ENCODE data around the gene IL17RD. TPM values are rescaled to one million over a fixed set of nuclear protein-coding genes. Genes with fewer than 3 reads are reported as not detected.

The IL17RD gene
- total and polyA plus RNA-seq, 2 of the 4 experiments (the other 2 are of a cell fraction): 0.72 to 0.92 TPM

DNA sequence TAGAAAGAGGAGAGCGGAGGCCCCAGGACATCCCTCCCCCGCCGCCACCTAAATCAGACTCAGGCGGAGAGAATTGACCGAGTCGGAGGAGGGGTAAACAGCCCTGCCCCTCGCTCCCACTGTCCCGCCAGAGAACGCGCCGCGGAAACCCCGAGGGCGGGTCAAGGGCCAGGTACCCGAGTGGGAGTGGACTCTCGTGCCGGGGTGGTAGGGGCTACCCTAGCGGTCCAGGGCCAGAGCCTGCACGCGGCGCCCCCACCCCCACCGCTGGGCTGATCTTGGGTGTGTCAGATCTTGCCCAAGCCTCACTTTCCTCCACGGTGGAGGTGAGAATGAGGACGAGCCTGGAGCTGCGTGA is 85.7 kb downstream of the IL17RD start:
- Histone ChIP-seq H3K14ac (replicated peaks; ENCODE audit: low read depth, low read length) (peak overlapping the region; percentile 38; the same call in 1 of the 2 replicates), H3K27me3 (ENCODE audit: control insufficient read depth, insufficient read depth, low read length) (peaks cover 27% of the 10 kb centered on the region), H3K9me3 (ENCODE audit: control insufficient read depth, insufficient read depth, low read length) (no peaks in the 10 kb centered on the region), H2AK9ac (replicated peaks; ENCODE audit: low read depth, low read length, poor library complexity) (peak overlapping the region; percentile 73), H4K20me1 (ENCODE audit: insufficient read depth, low read length) (no peaks in the 10 kb centered on the region), H3K4me3 (ENCODE audit: insufficient read depth, low read depth, low read length) (peak overlapping the region; percentile 72), H2BK15ac (ENCODE audit: low read depth, low read length) (no peak overlapping the region), H2BK5ac (ENCODE audit: low read depth, low read length, poor library complexity, severe bottlenecking) (no peak overlapping the region), H3K4me1 (ENCODE audit: control insufficient read depth, insufficient read depth, low read length) (no peaks in the 10 kb centered on the region; the same call in 1 of the 2 replicates), H2BK20ac (ENCODE audit: low read depth, low read length) (no peak overlapping the region), H2BK120ac (ENCODE audit: low read depth, low read length) (peak overlapping the region; percentile 35; the same call in 1 of the 2 replicates), H3K56ac (ENCODE audit: extremely low read depth, insufficient read depth, low read length) (0 out of 2 replicates have a peak overlapping the region, but pooled peaks have one; percentile 0), H3K9me1 (ENCODE audit: insufficient read depth, low read length) (0 out of 2 replicates have a peak, but pooled peaks cover 4% of the 10 kb centered on the region), H3K27ac (ENCODE audit: insufficient read depth, low read length) (no peak overlapping the region), H4K5ac (ENCODE audit: low read depth, low read length) (no peak overlapping the region), H2AK5ac (ENCODE audit: low read depth, low read length) (no peak overlapping the region), H3K4ac (ENCODE audit: low read depth, low read length) (no peak overlapping the region), H3K4me2 (ENCODE audit: low read depth, low read length) (peak overlapping the region; percentile 43; the same call in 1 of the 2 replicates), H3K18ac (ENCODE audit: low read depth, low read length) (no peak overlapping the region), H4K91ac (ENCODE audit: insufficient read depth, low read depth, low read length) (no peak overlapping the region; the same call in 1 of the 2 replicates), H3K9ac (ENCODE audit: low read depth, low read length) (peak overlapping the region; percentile 17; the same call in 1 of the 2 replicates), H3K79me1 (ENCODE audit: low read depth in 1 of 2, low read length in 2 of 2) (no peaks in the 10 kb centered on the region), H2AFZ (replicated peaks; ENCODE audit: low read length, poor library complexity) (peak overlapping the region; percentile 92), H3K36me3 (ENCODE audit: control insufficient read depth, insufficient read depth, low read length) (0 out of 2 replicates have a peak, but pooled peaks cover 1% of the 10 kb centered on the region), H4K8ac (ENCODE audit: low read depth in 2 of 2, low read length in 2 of 2) (no peak overlapping the region; a peak in 1 of 4 replicates), H3K23ac (ENCODE audit: low read depth, low read length) (no peak overlapping the region)
- ChIA-PET POLR2A (ENCODE audit: unreplicated experiment) (no interaction called here), CTCF (no interaction called here)
- 40% methylated on average over 1 of the region's 25 CpGs; no CpG with 5 or more reads in 1 of the 2 experiments for WGBS, 2 experiments (ENCODE audit: extremely low coverage in 2 of 2, insufficient read length in 1 of 2)
- no peak for DNase-seq
- in situ Hi-C loops (cut with MboI; ENCODE audit: low sequenced_read_pairs): no loop called here
- BruUV-seq (replicated peaks): no TSS peak
- ATAC-seq (ENCODE audit: low read depth): peak; percentile 9; the same call in 1 of the 2 replicates
- TF ChIP-seq CHD1 (IDR thresholded peaks at IDR 0.05; ENCODE audit: low read depth, low read length): no peak
- no peak for TF ChIP-seq BHLHE40 (IDR thresholded peaks at IDR 0.05; ENCODE audit: low read depth, low read length)
- no peak for TF ChIP-seq POLR2A (IDR thresholded peaks at IDR 0.05; ENCODE audit: low read depth, low read length)
- TF ChIP-seq RAD21 (IDR thresholded peaks at IDR 0.05; ENCODE audit: low read length): no peak
- no peak for TF ChIP-seq MAZ (IDR thresholded peaks at IDR 0.05; ENCODE audit: borderline replicate concordance, low read depth, low read length)
- TF ChIP-seq USF2 (IDR thresholded peaks at IDR 0.05; ENCODE audit: low read depth, low read length): no peak
- TF ChIP-seq CEBPB (IDR thresholded peaks at IDR 0.05; ENCODE audit: low read depth, low read length): no peak
- no peak for TF ChIP-seq MXI1 (IDR thresholded peaks at IDR 0.05; ENCODE audit: borderline replicate concordance, low read depth, low read length)
- no peak for TF ChIP-seq FOS (IDR thresholded peaks at IDR 0.05; ENCODE audit: low read depth, low read length)
- TF ChIP-seq SMC3 (IDR thresholded peaks at IDR 0.05; ENCODE audit: low read depth, low read length): no peak
- no peak for TF ChIP-seq NFE2L2 (IDR thresholded peaks at IDR 0.05; ENCODE audit: low read depth, low read length)
- no peak for TF ChIP-seq RFX5 (IDR thresholded peaks at IDR 0.05; ENCODE audit: low read depth, low read length)
- no peak for TF ChIP-seq MAFK (IDR thresholded peaks at IDR 0.05; ENCODE audit: low read depth, low read length)
- no peak for TF ChIP-seq ELK1 (IDR thresholded peaks at IDR 0.05; ENCODE audit: borderline replicate concordance, low read depth, low read length)
- TF ChIP-seq, protein P1, sequence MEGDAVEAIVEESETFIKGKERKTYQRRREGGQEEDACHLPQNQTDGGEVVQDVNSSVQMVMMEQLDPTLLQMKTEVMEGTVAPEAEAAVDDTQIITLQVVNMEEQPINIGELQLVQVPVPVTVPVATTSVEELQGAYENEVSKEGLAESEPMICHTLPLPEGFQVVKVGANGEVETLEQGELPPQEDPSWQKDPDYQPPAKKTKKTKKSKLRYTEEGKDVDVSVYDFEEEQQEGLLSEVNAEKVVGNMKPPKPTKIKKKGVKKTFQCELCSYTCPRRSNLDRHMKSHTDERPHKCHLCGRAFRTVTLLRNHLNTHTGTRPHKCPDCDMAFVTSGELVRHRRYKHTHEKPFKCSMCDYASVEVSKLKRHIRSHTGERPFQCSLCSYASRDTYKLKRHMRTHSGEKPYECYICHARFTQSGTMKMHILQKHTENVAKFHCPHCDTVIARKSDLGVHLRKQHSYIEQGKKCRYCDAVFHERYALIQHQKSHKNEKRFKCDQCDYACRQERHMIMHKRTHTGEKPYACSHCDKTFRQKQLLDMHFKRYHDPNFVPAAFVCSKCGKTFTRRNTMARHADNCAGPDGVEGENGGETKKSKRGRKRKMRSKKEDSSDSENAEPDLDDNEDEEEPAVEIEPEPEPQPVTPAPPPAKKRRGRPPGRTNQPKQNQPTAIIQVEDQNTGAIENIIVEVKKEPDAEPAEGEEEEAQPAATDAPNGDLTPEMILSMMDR (conservative IDR thresholded peaks at IDR 0.05; ENCODE audit: low read depth, low read length): no peak
- TF ChIP-seq RCOR1 (IDR thresholded peaks at IDR 0.05; ENCODE audit: insufficient replicate concordance, low read length): no peak
- dilution Hi-C loops (cut with HindIII; ENCODE audit: low sequenced_read_pairs, unreplicated experiment): no loop called here
- intact Hi-C loops (cut with micrococcal nuclease): loop anchor here (2.0 kb wide), 1 partner anchor 81 kb away; no protein-coding TSS in a partner anchor
